ES-I3 (cell line): ENCODE measurements around the gene XPC.

ENCODE experiments used
- H3K36me3 ChIP-seq: 2 replicates; pipeline ENCODE4 v1.6.1; 2013; ENCODE audit warnings: mild to moderate bottlenecking, low read length, control low read depth, moderate library complexity; ENCODE audit not compliant: insufficient read depth
- H3K4me1 ChIP-seq: 2 replicates; pipeline ENCODE4 v1.6.1; 2013; ENCODE audit warnings: mild to moderate bottlenecking, control low read depth, low read length; ENCODE audit not compliant: insufficient read depth
- H3K9ac ChIP-seq: 2 replicates; pipeline ENCODE4 v1.6.1; 2013; ENCODE audit warnings: low read depth, mild to moderate bottlenecking, low read length, moderate library complexity
- H3K9me3 ChIP-seq: 2 replicates; pipeline ENCODE4 v1.6.1; 2013; ENCODE audit warnings: mild to moderate bottlenecking, low read length, moderate library complexity; ENCODE audit not compliant: control insufficient read depth, insufficient read depth

Gene XPC

GRCh38 chr3:14152963-14153355, 25.4 kb downstream of the XPC start:
- H3K4me1 ChIP-seq: peaks cover 5% of the 10 kb centered on the region; the same call in 1 of the 2 replicates
- peaks cover 26% of the 10 kb centered on the region for H3K36me3 ChIP-seq
- no peaks in the 10 kb centered on the region for H3K9me3 ChIP-seq
- H3K9ac ChIP-seq: no peak overlapping the region

GRCh38 chr3:14152233-14152962, 26.0 kb downstream of the XPC start:
- Histone ChIP-seq H3K4me1 (peaks cover 8% of the 10 kb centered on the region; the same call in 1 of the 2 replicates), H3K9me3 (no peaks in the 10 kb centered on the region), H3K9ac (no peak overlapping the region), H3K36me3 (peaks cover 21% of the 10 kb centered on the region)

- no peaks in the 10 kb centered on the region for H3K9me3 ChIP-seq
- H3K4me1 ChIP-seq: peaks cover 8% of the 10 kb centered on the region; the same call in 1 of the 2 replicates
- H3K9ac ChIP-seq: no peak overlapping the region
- H3K36me3 ChIP-seq: peaks cover 19% of the 10 kb centered on the region
These were observed 26.8 kb downstream of the XPC start for GRCh38 chr3:14151471-14152083.

- peaks cover 8% of the 10 kb centered on the region; the same call in 1 of the 2 replicates for H3K4me1 ChIP-seq
- no peaks in the 10 kb centered on the region for H3K9me3 ChIP-seq
- peaks cover 18% of the 10 kb centered on the region for H3K36me3 ChIP-seq
- H3K9ac ChIP-seq: no peak overlapping the region
These were observed 27.7 kb downstream of the XPC start for GRCh38 chr3:14150491-14151230.

- Histone ChIP-seq H3K9ac (no peak overlapping the region), H3K36me3 (peaks cover 21% of the 10 kb centered on the region), H3K4me1 (peaks cover 12% of the 10 kb centered on the region; the same call in 1 of the 2 replicates), H3K9me3 (no peaks in the 10 kb centered on the region)
These were observed 28.3 kb downstream of the XPC start for GRCh38 chr3:14150078-14150477.

GRCh38 chr3:14148041-14148985, 30.1 kb downstream of the XPC start:
- Histone ChIP-seq H3K4me1 (peaks cover 25% of the 10 kb centered on the region), H3K9ac (no peak overlapping the region), H3K9me3 (no peaks in the 10 kb centered on the region), H3K36me3 (peaks cover 16% of the 10 kb centered on the region; the same call in 1 of the 2 replicates)

- peaks cover 31% of the 10 kb centered on the region for H3K4me1 ChIP-seq
- H3K9me3 ChIP-seq: no peaks in the 10 kb centered on the region
- H3K36me3 ChIP-seq: peaks cover 16% of the 10 kb centered on the region; the same call in 1 of the 2 replicates
- H3K9ac ChIP-seq: no peak overlapping the region
These were observed 30.8 kb downstream of the XPC start for GRCh38 chr3:14147617-14148016.

GRCh38 chr3:14147066-14147435, 31.4 kb downstream of the XPC start:
- Histone ChIP-seq H3K9ac (no peak overlapping the region), H3K9me3 (no peaks in the 10 kb centered on the region), H3K4me1 (peaks cover 31% of the 10 kb centered on the region), H3K36me3 (peaks cover 18% of the 10 kb centered on the region; the same call in 1 of the 2 replicates)

GRCh38 chr3:14146381-14147065, 31.9 kb downstream of the XPC start:
- Histone ChIP-seq H3K9me3 (no peaks in the 10 kb centered on the region), H3K36me3 (peaks cover 15% of the 10 kb centered on the region; the same call in 1 of the 2 replicates), H3K9ac (no peak overlapping the region), H3K4me1 (peaks cover 31% of the 10 kb centered on the region)

GRCh38 chr3:14145670-14146380, 32.6 kb downstream of the XPC start:
- Histone ChIP-seq H3K36me3 (peaks cover 15% of the 10 kb centered on the region; the same call in 1 of the 2 replicates), H3K9me3 (no peaks in the 10 kb centered on the region), H3K4me1 (peaks cover 31% of the 10 kb centered on the region), H3K9ac (no peak overlapping the region)

- H3K9ac ChIP-seq: no peak overlapping the region
- H3K4me1 ChIP-seq: peaks cover 31% of the 10 kb centered on the region
These were observed 33.2 kb downstream of the XPC start for GRCh38 chr3:14145236-14145635.

GRCh38 chr3:14144423-14145075, 33.9 kb downstream of the XPC start:
- Histone ChIP-seq H3K9me3 (no peaks in the 10 kb centered on the region), H3K4me1 (peaks cover 31% of the 10 kb centered on the region), H3K9ac (no peak overlapping the region), H3K36me3 (peaks cover 15% of the 10 kb centered on the region; the same call in 1 of the 2 replicates)

More at GRCh38 chr3:14145236-14145635, 33.2 kb downstream of the XPC start:
- no peaks in the 10 kb centered on the region for H3K9me3 ChIP-seq
- peaks cover 15% of the 10 kb centered on the region; the same call in 1 of the 2 replicates for H3K36me3 ChIP-seq
